GM18502 (cell line): Measurements from ENCODE around the gene IFNE.
"Not testable (repeated sequence)": the region's sequence is repeated elsewhere in the genome, so short reads cannot be mapped to it uniquely, and the experiment has no call there.

Experiments used
- ATAC-seq: cut with Tn5 transposase; IDR thresholded peaks from one replicate; pipeline ENCODE4 v1.9.1; 2021; ENCODE audit warnings: mild to moderate bottlenecking; ENCODE audit not compliant: unreplicated experiment, poor library complexity

IFNE gene

DNA sequence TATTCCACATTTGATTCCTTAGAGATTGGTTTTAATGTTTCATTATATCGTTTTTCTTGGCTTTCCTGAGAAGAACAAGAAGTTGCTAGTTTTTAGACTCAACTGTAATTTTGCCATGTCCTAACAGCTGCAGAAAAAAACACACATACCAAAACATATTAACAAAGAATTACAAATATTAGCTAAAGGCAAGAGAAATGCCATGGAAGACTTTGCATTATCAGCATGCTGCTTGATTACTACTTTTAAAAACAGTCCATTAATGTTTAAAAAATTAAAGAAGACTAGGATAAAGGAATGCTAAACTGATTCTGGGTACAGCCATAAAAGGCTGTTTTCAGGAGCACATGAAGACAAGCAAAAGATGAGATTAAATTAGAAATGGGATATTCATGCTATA, 20.5 kb upstream of the IFNE start:
- no peak for ATAC-seq

DNA sequence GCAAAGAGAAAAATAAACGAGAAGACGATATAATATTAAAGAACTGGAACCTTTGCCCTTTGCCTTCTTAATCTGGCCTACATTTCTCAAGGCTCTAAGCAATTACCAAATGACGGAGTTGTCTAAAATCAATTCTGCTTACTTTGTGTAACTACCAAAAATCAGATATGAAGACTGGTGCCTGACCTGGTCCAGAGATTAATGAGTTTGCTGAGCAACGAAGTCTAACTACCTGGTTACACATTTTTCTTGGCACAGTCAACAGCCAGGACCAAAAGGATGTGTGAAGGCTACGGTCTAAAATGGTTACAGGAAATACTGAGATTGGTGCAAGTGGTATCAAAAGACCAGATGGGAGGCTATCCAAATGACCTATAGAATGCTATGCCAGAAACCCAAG, 17.8 kb upstream of the IFNE start:
- ATAC-seq = no peak

DNA sequence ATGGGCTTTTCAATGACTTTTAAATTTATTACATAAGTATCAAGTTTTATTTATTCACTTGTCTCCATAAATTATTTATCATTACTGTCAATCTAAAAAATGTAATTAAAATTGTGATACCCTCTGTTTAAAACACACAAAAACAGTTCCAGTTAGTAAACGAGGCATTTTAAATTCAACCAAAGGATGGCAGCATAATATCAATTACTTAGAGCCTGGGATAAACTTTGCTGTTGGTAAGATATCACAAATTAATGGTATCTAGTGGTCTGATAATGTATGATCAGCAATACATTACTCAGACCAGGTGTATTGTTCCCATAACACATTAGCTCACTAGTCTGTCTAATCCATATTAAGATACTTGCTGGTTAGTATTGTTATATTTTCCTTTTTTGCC, 9.6 kb upstream of the IFNE start:
- ATAC-seq = no peak

DNA sequence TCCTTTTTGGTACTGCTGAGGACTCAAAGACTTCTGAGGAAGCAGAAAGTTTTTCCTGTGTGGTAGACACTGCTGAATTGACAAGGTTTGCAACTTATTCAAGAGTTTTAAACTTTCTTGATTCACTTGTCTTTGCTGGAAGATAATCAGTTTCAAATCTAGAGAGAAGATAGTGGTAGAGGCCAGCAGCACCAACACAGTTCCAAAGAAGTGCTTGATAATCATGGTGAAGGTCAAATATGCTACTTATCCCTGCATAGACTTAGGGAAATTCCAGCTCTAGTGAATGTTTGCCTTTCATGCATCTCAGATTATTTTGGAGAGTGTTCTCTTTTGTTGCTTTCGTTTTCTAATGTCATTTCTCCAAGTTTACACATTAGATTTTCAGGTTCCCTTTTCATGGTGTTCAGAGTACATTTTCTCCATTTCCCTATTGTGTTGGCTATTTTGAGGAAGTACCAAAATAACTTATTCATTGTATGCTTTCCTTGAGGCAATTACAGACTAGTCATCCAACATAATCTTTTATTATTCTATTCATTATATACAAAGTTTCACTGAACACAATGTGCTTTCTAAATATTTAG, 550 bp downstream of the IFNE start:
- no peak for ATAC-seq

DNA sequence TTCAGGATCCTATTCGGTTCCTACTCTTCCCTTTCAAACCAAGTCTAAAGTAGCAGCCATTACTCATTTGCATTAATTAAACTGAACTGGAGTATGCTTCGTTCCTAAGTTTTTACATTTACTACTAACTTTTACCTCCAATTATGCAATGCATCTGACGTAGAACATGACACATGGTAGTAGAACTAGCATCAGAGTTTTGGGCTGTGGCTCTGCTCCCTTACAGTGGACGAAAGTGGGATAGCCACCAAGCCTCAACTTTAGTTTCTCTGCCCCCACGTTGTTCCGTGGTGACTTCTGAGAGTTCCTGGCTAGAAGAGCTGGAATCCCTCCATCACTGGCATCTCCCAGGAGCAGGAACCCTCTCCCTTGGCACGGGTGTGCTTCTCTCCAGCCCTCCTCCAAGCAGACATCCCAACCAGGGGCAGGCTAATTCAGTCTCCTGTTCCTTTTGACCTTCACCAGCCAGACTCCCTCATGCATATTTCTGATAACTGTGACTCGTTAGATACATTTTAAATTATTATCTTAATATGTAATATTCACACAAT, 2.9 kb downstream of the IFNE start:
- no peak for ATAC-seq

DNA sequence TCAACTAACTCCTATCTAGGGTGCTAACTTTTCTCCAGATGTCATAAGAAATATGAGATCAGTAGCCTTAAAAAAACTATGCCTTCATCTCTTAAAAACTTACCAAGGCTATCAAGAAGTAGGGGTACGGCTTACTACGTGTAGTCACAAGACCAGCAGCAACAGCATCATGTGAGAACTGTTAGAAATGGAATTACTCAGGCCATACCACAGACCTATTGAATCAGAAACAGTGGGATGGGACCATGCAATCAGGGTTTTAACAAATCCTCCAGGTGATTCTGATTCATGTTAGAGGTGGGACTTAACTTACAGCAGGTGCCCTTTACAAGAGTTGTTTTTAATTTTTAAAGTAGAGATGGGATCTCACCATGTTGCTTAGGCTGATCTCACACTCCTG, 4.6 kb downstream of the IFNE start:
- ATAC-seq = no peak

DNA sequence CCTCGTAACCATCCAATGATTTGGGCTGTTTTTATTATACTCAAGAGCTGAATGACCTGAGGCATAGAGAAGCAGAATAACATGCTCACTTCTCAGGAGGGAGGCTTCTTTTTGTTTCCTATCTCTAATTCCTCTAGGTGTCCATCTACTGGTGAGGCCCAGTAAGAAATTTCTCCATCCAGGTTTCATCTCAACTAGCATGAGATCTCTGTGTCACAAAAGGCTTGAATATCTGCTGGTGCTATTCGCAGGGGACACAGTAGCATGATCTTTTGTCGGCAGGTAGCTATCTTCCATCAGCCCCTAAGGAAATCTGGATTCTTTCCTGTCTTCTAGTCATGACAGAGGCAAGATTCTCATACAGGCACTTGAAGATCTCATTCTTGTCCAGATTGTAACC, 8.9 kb downstream of the IFNE start:
- ATAC-seq = no peak

DNA sequence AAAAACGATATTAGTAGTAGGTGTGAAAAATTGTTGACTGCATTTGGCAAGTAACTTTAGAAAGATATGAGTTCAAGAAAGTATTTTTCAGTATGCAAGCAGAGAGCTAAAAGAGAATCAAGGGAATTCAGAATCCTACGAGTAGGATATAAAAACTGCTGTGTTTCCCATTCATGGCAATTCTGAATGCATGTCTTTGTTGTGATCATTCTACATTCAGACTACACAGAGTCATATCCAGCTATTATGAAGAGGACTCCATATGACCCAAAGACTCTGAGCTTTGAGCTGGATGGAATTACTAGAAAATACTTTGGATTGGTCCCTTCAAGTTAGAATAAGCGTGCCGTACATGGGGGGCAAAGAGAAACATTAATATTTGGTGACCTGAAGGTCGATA, 12.0 kb downstream of the IFNE start:
- ATAC-seq = no peak

DNA sequence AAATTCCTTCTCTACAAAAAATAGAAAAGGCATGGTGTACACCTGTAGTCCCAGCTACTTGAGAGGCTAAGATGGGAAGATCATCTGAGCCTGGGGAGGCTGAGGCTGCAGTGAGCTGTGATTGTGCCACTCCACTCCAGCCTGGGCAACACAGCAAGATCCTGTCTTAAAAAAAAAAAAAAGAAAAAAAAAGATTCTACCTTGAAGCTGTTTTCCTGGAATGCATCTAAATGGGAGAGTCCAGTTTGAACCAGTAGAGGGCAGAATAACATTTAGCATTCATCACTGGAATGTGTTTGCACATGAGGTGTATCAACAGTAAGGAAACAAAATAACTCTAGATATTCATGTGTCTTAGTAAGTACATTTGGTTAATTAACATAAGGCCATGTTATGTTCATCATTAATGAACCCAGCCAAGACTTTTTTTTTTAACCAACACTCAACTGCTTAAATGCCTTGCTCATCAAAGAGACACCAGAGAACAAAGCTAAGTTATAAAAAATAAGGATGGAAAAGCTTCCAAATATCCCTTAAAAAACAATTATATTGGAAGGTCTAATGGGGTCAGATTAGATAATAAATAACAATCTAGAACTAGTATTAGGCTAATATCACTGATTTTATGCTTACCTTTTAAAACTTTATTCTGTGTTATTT, 16.1 kb downstream of the IFNE start:
- ATAC-seq = peak; percentile 75

DNA sequence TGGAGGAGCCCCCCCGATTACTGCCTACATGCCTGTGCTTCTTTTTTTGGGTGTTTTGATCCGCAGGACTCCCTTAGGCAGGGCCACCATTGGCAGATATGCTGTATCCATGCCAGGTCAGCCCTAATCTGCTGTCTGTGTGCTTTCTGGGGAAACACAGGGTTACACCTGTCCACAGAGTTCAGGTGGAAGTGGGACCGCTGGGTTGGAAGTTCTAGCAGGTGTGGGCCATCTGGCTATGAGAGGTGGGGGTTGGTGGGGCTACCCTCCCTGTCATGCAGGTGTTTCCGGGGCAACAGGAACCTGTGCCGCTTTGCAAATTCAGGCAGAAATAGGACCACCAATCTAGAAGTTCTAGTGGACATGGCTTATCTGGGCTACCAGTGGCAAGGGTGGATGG, 17.0 kb downstream of the IFNE start:
- ATAC-seq = no peak

DNA sequence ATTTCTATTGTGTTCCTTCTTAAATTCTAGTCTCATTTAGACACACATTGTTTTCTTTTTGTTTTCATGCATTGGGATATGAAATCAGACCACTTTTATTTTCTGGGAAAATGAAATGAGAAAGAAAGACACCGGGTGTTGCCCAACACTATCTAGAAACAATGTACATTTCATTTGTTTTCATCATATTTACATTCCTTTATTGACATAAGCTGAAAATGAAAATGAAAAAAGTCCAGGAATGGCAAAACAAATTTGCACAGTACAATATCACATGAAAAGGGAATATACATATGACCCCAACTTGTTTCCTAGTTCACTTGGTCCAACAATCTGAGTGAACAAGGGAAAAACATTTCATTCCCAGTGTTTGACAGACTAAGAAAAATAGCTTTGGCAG, 20.7 kb downstream of the IFNE start:
- no peak for ATAC-seq

DNA sequence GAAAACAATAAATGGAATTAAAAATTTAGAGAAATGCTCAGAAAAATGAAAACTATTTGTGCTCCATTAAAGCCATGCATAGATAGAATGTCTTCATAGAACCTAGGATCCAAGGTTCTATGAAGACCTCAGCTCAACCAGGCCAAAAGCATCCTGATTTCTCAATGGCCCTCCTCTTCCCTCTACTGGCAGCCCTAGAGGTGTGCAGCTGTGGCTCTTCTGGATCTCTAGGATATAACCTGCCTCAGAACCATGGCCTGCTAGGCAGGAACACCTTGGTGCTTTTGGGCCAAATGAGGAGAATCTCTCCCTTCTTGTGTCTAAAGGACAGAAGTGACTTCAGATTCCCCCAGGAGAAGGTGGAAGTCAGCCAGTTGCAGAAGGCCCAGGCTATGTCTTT, 26.8 kb downstream of the IFNE start:
- peak; percentile 86 for ATAC-seq

DNA sequence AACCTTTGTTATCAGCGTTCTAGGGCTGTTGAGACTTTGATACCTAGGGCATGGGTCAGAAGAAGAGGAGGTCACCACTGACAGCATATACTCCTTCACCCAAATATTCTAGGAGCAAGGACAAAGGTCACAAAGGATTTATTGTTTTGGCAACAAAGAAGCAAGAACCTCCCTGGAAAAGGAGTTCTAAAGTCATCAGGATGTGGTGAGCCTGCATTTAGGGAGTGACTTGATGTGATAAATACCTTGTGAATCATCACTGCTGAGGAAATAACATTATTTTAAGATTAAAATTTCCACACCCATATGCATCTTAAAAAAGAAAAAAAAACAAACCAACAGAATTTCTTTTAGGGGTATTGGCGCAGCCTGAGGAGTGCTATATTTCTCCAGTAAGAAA, 28.0 kb downstream of the IFNE start:
- ATAC-seq = no peak

DNA sequence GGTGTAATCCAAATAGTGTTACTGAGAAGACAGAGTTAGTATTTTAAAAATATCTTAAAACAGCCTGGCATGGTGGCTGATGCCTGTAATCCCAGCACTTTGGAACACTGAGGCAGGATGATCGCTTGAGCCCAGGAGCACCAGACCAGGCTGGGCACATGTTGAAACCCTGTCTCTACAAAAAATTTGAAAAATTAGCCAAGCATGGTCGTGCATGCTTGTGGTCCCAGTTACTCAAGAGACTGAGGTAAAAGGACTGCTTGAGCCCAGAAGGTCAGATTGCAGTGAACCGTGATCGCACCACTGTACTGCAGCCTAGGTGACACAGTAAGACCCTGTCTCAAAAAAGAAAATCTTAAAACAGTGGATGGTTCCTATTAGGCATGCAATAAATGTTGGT, 29.4 kb downstream of the IFNE start:
- no peak for ATAC-seq

DNA sequence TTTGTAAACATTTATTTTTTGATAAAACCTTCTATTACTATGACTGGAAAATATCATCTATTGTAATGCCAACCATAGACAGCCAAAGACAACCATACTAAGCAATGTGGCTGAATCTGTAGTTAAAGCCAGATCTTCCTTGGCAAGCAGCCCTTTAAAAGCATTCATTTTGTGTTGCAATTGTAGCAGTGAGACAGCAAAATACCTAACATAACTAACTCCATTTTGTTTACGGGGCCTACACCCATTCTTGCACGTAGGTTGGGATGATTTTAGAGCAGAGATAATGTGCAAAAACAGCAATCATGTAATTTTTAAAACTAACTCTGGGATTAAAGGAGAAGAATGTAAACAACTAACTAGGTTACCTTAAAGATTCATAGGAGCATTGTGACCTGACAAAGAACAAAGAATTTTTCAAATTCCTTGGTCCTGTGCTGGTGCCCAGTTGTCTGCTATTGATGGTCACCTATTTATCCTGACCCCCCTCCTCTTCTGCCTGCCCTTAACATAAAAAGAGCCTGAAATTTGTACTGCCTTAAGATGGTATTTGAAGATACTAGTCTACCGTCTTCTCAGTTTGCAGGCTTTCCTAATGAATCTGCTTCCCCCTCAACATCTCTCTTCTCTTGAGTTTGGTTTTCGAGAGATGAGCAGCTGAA, 31.2 kb downstream of the IFNE start:
- no peak for ATAC-seq

DNA sequence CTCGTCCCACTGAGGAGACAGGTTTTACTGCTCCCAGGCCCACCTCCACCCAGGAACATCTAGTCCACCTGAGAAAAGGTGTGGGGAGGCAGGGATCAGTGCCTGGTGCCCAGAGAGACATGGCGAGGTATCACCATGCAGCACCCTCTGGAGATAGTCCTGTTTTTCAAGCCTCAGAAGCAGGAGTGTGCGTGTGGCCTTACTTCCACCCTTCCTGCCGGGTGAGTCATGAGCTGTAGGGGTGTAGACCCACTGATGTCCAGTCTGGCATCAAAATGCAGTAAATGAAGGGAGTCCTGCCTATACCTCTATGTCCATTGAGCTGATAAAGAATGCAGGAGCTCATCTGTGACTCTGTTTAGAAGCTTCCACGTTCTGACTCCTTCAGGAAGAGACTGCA, 32.8 kb downstream of the IFNE start:
- ATAC-seq = not testable (repeated sequence)

DNA sequence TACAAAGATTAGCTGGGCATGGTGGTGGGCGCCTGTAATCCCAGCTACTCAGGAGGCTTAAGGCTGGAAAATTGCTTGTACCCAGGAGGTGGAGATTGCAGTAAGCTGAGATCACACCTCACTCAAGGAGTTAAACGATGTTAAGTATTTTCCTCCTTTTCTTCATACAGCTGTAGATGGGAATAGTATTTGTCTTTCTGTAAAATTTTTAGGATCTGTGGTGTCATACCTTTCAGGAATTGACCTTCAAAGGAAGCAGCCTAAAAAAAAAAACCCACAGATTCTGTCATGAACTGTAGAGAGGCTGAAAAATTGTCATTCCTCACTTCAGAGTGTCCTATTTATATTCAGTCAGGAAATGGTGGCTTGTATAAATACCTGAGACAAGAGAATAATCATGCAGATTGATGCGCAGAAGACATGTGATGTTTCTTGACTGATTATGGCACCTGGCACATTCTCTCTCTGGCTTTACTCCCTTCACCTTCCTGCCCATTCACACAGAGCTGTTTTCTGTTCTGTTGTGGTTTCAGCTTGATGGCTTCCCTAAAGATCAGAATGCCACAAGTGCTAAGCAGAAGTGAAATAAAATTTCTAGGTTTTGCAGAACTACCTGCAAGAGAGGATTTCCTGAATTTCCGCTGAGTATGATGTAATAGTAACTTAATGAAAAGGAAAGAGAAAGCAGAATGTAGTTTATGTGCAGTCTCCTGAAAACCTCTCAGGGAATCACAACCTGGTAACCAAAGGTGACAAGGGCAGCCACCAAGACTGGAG, 38.1 kb downstream of the IFNE start:
- ATAC-seq = peak; percentile 91

DNA sequence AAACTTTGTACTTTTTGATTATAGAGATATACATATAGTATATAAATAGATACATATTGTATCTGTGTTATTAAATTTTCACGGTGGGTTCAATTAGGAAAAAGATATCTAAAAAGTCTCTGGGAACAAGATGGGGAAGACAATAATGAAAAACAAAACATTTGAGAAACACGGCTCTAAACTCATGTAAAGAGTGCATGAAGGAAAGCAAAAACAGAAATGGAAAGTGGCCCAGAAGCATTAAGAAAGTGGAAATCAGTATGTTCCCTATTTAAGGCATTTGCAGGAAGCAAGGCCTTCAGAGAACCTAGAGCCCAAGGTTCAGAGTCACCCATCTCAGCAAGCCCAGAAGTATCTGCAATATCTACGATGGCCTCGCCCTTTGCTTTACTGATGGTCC, 42.0 kb downstream of the IFNE start, which contains the start of gene IFNA1:
IFNA1 (plus strand) TSS at position 301 of the 400 bp plus-strand sequence; CDS start at position 370, 69 bp downstream.
- no peak for ATAC-seq

DNA sequence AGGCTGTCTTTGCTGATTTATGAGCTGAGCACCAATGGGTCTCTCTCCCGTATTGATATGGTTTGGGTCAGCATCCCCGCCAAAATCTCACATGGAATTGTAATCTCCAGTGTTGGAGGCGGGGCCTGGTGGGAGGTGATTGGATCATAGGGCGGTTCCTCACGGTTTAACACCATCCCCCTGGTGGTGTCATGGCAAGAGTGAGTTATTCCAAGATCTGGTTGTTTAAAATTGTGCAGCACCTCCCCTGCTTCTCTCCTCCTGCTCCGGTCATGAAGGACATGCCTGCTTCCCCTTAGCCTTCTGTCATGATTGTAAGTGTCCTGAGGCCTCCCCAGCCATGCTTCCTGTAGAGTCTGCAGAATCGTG, 47.1 kb downstream of the IFNE start:
- not testable (repeated sequence) for ATAC-seq

DNA sequence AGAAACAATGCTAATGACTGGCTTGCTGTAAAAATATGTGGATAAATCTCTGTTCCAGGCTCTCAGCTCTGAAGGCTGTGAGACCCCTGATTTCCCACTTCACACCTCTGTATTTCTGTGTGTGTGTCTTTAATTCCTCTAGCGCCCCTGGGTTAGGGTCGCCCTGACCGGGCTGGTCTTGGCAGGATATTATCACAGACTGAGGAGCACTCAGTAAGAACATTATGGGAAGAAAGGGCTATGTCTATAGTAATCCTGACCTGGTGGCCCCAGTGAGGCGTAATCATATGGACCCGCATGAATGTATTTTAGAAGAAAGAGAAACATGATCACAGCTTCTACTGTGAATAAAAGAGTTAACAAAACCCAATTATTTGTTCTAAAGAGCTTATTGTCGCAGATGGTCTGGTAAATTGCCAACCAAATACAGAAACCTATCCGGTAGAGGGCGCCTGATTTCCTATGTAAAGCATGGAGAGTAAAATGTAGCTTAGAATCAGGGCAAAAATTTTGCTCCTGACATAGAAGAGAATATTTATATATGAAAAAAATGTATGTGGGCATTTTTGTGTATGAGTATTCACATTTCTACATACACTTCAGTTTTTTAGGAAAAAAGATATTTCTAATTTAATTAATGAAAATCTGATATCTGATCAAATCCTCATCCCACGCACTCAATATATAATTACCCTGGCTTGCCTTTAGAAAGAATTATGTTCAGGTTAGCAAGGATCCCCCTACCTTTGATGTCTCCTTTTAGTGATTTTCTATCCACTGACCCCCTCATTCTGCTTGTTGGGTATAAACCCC, 47.7 kb downstream of the IFNE start:
- peak; percentile 44 for ATAC-seq
